GM23248 (cell line): ENCODE results near the gene ANKS1B.

Experiments used
- EZH2 ChIP-seq: fragments of 200-600 bp; sonication (generic); IDR thresholded peaks from 2 replicates; pipeline ENCODE4 v1.6.1; 2018; ENCODE audit warnings: antibody characterized with exemption, mild to moderate bottlenecking; ENCODE audit not compliant: insufficient read depth, poor library complexity, severe bottlenecking
- EZH2phosphoT487 ChIP-seq: fragments of 200-600 bp; sonication (generic); IDR thresholded peaks from 2 replicates; pipeline ENCODE4 v1.6.1; 2018; ENCODE audit warnings: antibody characterized with exemption, moderate library complexity, mild to moderate bottlenecking, low read depth; ENCODE audit not compliant: insufficient read depth

DNA sequence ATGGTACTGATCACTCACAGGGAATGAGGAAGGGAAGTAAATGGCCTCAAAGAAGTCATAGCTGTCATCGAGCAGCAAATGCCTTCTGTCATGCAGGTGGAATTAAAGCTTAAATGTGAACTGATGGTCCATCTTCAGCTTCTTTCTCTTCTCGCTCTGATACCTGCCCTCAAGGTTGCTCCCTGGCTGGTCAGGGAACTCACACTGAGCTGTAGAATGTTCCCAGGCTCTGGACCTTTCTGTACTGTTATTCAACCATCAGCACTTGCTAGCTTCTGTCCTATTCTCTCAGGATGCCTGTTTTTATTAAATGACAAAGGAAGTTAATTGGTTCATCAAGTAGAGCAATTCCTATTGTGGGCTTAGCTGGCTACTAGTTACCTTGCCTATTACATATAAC is 875.8 kb downstream of the ANKS1B start:
- no peak for TF ChIP-seq EZH2
- no peak for TF ChIP-seq EZH2phosphoT487
